IMR-90 (cell line): Measurements from ENCODE around the gene METTL23. TPM values are rescaled to one million over a fixed set of nuclear protein-coding genes. Genes with fewer than 3 reads are reported as not detected.

Experiments
- ATAC-seq: fragments of 200-7000 bp; cut with Tn5 transposase; 2 replicates; pipeline ENCODE4 v1.9.1; 2020; ENCODE audit warnings: low read depth, mild to moderate bottlenecking, moderate library complexity
- BruUV-seq: library from RNA; stranded (reverse); fragments of 400-500 nt; replicated peaks from 2 replicates; lab custom pipeline; 2021; lab: Mats Ljungman, UMichigan
- CTCF ChIA-PET: fragments of 300-600 bp; formaldehyde crosslinking; extraction: SDS; loops from one replicate; lab custom pipeline; 2021; ENCODE audit warnings: antibody characterized with exemption; lab: Yijun Ruan, JAX
- POLR2A ChIA-PET: fragments of 300-600 bp; sonication (Branson Sonifier 250); formaldehyde crosslinking; loops from one replicate; lab custom pipeline; 2022; ENCODE audit warnings: antibody characterized with exemption; ENCODE audit not compliant: unreplicated experiment; lab: Charles Lee
- DNase-seq: peaks from one replicate; pipeline ENCODE4 v3.0.0; 2013
- H2AFZ ChIP-seq: replicated peaks from 2 replicates; pipeline ENCODE3; 2013; ENCODE audit warnings: low read length, mild to moderate bottlenecking; ENCODE audit not compliant: poor library complexity
- H2AK5ac ChIP-seq: 2 replicates; pipeline ENCODE4 v1.6.1; 2013; ENCODE audit warnings: low read depth, low read length, inconsistent platforms
- H2AK9ac ChIP-seq: replicated peaks from 2 replicates; pipeline ENCODE3; 2013; ENCODE audit warnings: mild to moderate bottlenecking, low read depth, low read length, moderate library complexity; ENCODE audit not compliant: poor library complexity
- H2BK120ac ChIP-seq: 2 replicates; pipeline ENCODE4 v1.6.1; 2013; ENCODE audit warnings: low read depth, low read length, inconsistent platforms
- H2BK15ac ChIP-seq: 3 replicates; pipeline ENCODE4 v1.6.1; 2013; ENCODE audit warnings: low read depth, low read length, inconsistent platforms
- H2BK20ac ChIP-seq: 2 replicates; pipeline ENCODE4 v1.6.1; 2013; ENCODE audit warnings: low read depth, mild to moderate bottlenecking, inconsistent platforms, low read length, moderate library complexity
- H2BK5ac ChIP-seq: 2 replicates; pipeline ENCODE4 v1.6.1; 2013; ENCODE audit warnings: mild to moderate bottlenecking, low read depth, low read length, inconsistent platforms; ENCODE audit not compliant: poor library complexity, severe bottlenecking
- H3K14ac ChIP-seq: replicated peaks from 2 replicates; pipeline ENCODE4 v1.6.1; 2013; ENCODE audit warnings: low read depth, low read length, inconsistent platforms
- H3K18ac ChIP-seq: 2 replicates; pipeline ENCODE4 v1.6.1; 2013; ENCODE audit warnings: low read depth, low read length, control low read depth
- H3K23ac ChIP-seq: 2 replicates; pipeline ENCODE4 v1.6.1; 2013; ENCODE audit warnings: low read depth, low read length, inconsistent platforms
- H3K27ac ChIP-seq: 2 replicates; pipeline ENCODE4 v1.5.1; 2013; ENCODE audit warnings: mild to moderate bottlenecking, control low read depth, low read length; ENCODE audit not compliant: insufficient read depth
- H3K27me3 ChIP-seq: 2 replicates; pipeline ENCODE4 v1.6.1; 2013; ENCODE audit warnings: low read length; ENCODE audit not compliant: control insufficient read depth, insufficient read depth
- H3K36me3 ChIP-seq: 2 replicates; pipeline ENCODE4 v1.6.1; 2013; ENCODE audit warnings: low read length, mixed read lengths; ENCODE audit not compliant: control insufficient read depth, insufficient read depth
- H3K4ac ChIP-seq: 2 replicates; pipeline ENCODE4 v1.6.1; 2013; ENCODE audit warnings: low read depth, low read length, inconsistent platforms
- H3K4me1 ChIP-seq: 2 replicates; pipeline ENCODE4 v1.6.1; 2013; ENCODE audit warnings: low read length, mixed read lengths; ENCODE audit not compliant: control insufficient read depth, insufficient read depth
- H3K4me2 ChIP-seq: 2 replicates; pipeline ENCODE4 v1.6.1; 2013; ENCODE audit warnings: low read depth, mild to moderate bottlenecking, control low read depth, low read length, moderate library complexity
- H3K4me3 ChIP-seq: 2 replicates; pipeline ENCODE4 v1.5.1; 2013; ENCODE audit warnings: low read depth, mild to moderate bottlenecking, control low read depth, low read length, moderate library complexity; ENCODE audit not compliant: insufficient read depth
- H3K56ac ChIP-seq: 2 replicates; pipeline ENCODE4 v1.6.1; 2013; ENCODE audit warnings: low read length, inconsistent platforms; ENCODE audit not compliant: insufficient read depth; ENCODE audit errors: extremely low read depth
- H3K79me1 ChIP-seq, 2 experiments: 2 replicates each; pipeline ENCODE4 v1.6.1; 2013; ENCODE audit warnings: low read length in 2 of 2, inconsistent platforms in 1 of 2, low read depth in 1 of 2
- H3K9ac ChIP-seq: 2 replicates; pipeline ENCODE4 v1.6.1; 2013; ENCODE audit warnings: low read depth, low read length, control low read depth
- H3K9me1 ChIP-seq: 2 replicates; pipeline ENCODE4 v1.6.1; 2013; ENCODE audit warnings: low read length, inconsistent platforms; ENCODE audit not compliant: insufficient read depth
- H3K9me3 ChIP-seq: 2 replicates; pipeline ENCODE4 v1.6.1; 2013; ENCODE audit warnings: low read length; ENCODE audit not compliant: control insufficient read depth, insufficient read depth
- H4K20me1 ChIP-seq: 2 replicates; pipeline ENCODE4 v1.6.1; 2013; ENCODE audit warnings: low read length, inconsistent platforms; ENCODE audit not compliant: insufficient read depth
- H4K5ac ChIP-seq: 2 replicates; pipeline ENCODE4 v1.6.1; 2013; ENCODE audit warnings: mild to moderate bottlenecking, low read depth, low read length, control low read depth
- H4K8ac ChIP-seq, 2 experiments: 2 replicates each; pipeline ENCODE4 v1.6.1; 2013; ENCODE audit warnings: low read depth in 2 of 2, low read length in 2 of 2, control low read depth in 1 of 2, inconsistent platforms in 1 of 2
- H4K91ac ChIP-seq: 2 replicates; pipeline ENCODE4 v1.6.1; 2013; ENCODE audit warnings: low read depth, low read length, inconsistent platforms; ENCODE audit not compliant: insufficient read depth
- BHLHE40 ChIP-seq: fragments of 150-350 bp; IDR thresholded peaks from 2 replicates; pipeline ENCODE4 v1.6.1; 2016; ENCODE audit warnings: mild to moderate bottlenecking, low read depth, low read length
- CEBPB ChIP-seq: IDR thresholded peaks from 2 replicates; pipeline ENCODE4 v1.6.1; 2012; ENCODE audit warnings: low read depth, low read length, improper control_type of control experiment
- CHD1 ChIP-seq: IDR thresholded peaks from 2 replicates; pipeline ENCODE4 v1.6.1; 2012; ENCODE audit warnings: low read depth, low read length, improper control_type of control experiment
- CTCF ChIP-seq: conservative IDR thresholded peaks from 2 replicates; pipeline ENCODE4 v1.5.1; 2012; ENCODE audit warnings: mild to moderate bottlenecking, low read depth, low read length, improper control_type of control experiment
- ELK1 ChIP-seq: fragments of 150-350 bp; IDR thresholded peaks from 2 replicates; pipeline ENCODE4 v1.6.1; 2016; ENCODE audit warnings: low read depth, mild to moderate bottlenecking, low read length, moderate library complexity, borderline replicate concordance
- MAFK ChIP-seq: IDR thresholded peaks from 2 replicates; pipeline ENCODE4 v1.6.1; 2012; ENCODE audit warnings: low read depth, low read length, improper control_type of control experiment
- MAZ ChIP-seq: IDR thresholded peaks from 2 replicates; pipeline ENCODE4 v1.6.1; 2012; ENCODE audit warnings: low read depth, mild to moderate bottlenecking, low read length, improper control_type of control experiment, moderate library complexity, borderline replicate concordance
- MXI1 ChIP-seq: IDR thresholded peaks from 2 replicates; pipeline ENCODE4 v1.6.1; 2012; ENCODE audit warnings: low read depth, mild to moderate bottlenecking, low read length, moderate library complexity, borderline replicate concordance
- NFE2L2 ChIP-seq: fragments of 150-350 bp; IDR thresholded peaks from 2 replicates; pipeline ENCODE4 v1.6.1; 2016; ENCODE audit warnings: low read depth, mild to moderate bottlenecking, low read length
- POLR2A ChIP-seq: IDR thresholded peaks from 2 replicates; pipeline ENCODE4 v1.6.1; 2012; ENCODE audit warnings: mild to moderate bottlenecking, low read depth, low read length
- RAD21 ChIP-seq: IDR thresholded peaks from 2 replicates; pipeline ENCODE4 v1.6.1; 2012; ENCODE audit warnings: low read length, improper control_type of control experiment
- RCOR1 ChIP-seq: IDR thresholded peaks from 2 replicates; pipeline ENCODE4 v1.6.1; 2012; ENCODE audit warnings: mild to moderate bottlenecking, low read length, improper control_type of control experiment; ENCODE audit not compliant: insufficient replicate concordance
- RFX5 ChIP-seq: IDR thresholded peaks from 2 replicates; pipeline ENCODE4 v1.8.0; 2012; ENCODE audit warnings: low read depth, mild to moderate bottlenecking, low read length, moderate library complexity
- SMC3 ChIP-seq: fragments of 150-350 bp; IDR thresholded peaks from 2 replicates; pipeline ENCODE4 v1.6.1; 2016; ENCODE audit warnings: low read depth, mild to moderate bottlenecking, antibody characterized with exemption, low read length, moderate library complexity
- USF2 ChIP-seq: fragments of 150-350 bp; IDR thresholded peaks from 2 replicates; pipeline ENCODE4 v1.6.1; 2017; ENCODE audit warnings: mild to moderate bottlenecking, antibody characterized with exemption, low read length, low read depth
- WGBS, 2 experiments: methylation state at CpG; one replicate each; pipeline versions ENCODE4 v1.1.5 to v1.1.7; 2013; ENCODE audit warnings: missing lambda C conversion rate in 2 of 2; ENCODE audit not compliant: insufficient read length in 1 of 2; ENCODE audit errors: extremely low coverage in 2 of 2; 5-methylcytosine and 5-hydroxymethylcytosine counted together
- dilution Hi-C: fragments of 300-500 bp; cut with HindIII; formaldehyde crosslinking; loops from one replicate; pipeline ENCODE4 v1.14.3; 2018; ENCODE audit warnings: low sequenced_read_pairs; ENCODE audit not compliant: unreplicated experiment
- in situ Hi-C: fragments of 300-500 bp; cut with MboI; formaldehyde crosslinking; loops from 3 replicates; pipeline ENCODE4 v1.14.3; 2019; ENCODE audit warnings: low sequenced_read_pairs, inconsistent platforms, mixed read lengths
- intact Hi-C: fragments of 100-400 bp; cut with micrococcal nuclease; formaldehyde crosslinking; loops from 2 replicates; pipeline ENCODE4 v1.10.0; 2022
- polyA plus RNA-seq, 3 experiments: library from polyadenylated mRNA; depleted of rRNA; stranded (reverse); fragments of >200 nt; gene quantifications; 2 replicates each; pipeline ENCODE4 v1.2.3, GENCODE V29; 2012; ENCODE audit warnings: low replicate concordance in 1 of 3
- total RNA-seq: library from RNA; depleted of rRNA; stranded (reverse); fragments of >200 nt; gene quantifications from 2 replicates; pipeline ENCODE4 v1.2.3, GENCODE V29; 2012

The METTL23 gene
- total and polyA plus RNA-seq, 2 of the 4 experiments (the other 2 are of a cell fraction), result 18.8 to 32.1 TPM

- ATAC-seq (no peak), DNase-seq (no peak)
- Histone ChIP-seq H3K4me2 (no peak overlapping the region), H3K79me1 (peaks cover 34 to 85% of the 10 kb centered on the region in 2 experiments), H2AK5ac (peak overlapping the region; percentile 23; the same call in 1 of the 2 replicates), H2AK9ac (no peak overlapping the region), H3K9ac (no peak overlapping the region), H2AFZ (no peak overlapping the region), H2BK15ac (no peak overlapping the region), H4K91ac (no peak overlapping the region), H2BK120ac (no peak overlapping the region), H2BK20ac (no peak overlapping the region), H3K14ac (no peak overlapping the region), H3K56ac (no peak overlapping the region), H3K4me3 (no peak overlapping the region), H4K5ac (no peak overlapping the region), H3K18ac (no peak overlapping the region), H3K9me1 (peaks cover 39% of the 10 kb centered on the region), H3K23ac (no peak overlapping the region), H4K20me1 (peaks cover 57% of the 10 kb centered on the region), H2BK5ac (no peak overlapping the region), H3K36me3 (peaks cover 23% of the 10 kb centered on the region), H4K8ac (no peak overlapping the region), H3K27me3 (no peaks in the 10 kb centered on the region), H3K27ac (no peak overlapping the region), H3K4ac (no peak overlapping the region), H3K4me1 (peaks cover 29% of the 10 kb centered on the region), H3K9me3 (no peaks in the 10 kb centered on the region)
- no TSS peak for BruUV-seq
- WGBS, 2 experiments, result 84% methylated on average over 6 of the region's 14 CpGs; no CpG with 5 or more reads in 1 of the 2 experiments
- ChIA-PET CTCF (no interaction called here), POLR2A (no interaction called here)
- in situ Hi-C loops, result no loop called here
- dilution Hi-C loops, result no loop called here
- intact Hi-C loops, result no loop called here
- TF ChIP-seq NFE2L2, result no peak
- TF ChIP-seq RAD21, result no peak
- TF ChIP-seq SMC3, result no peak
- no peak for TF ChIP-seq CTCF
- TF ChIP-seq POLR2A, result no peak
- TF ChIP-seq USF2, result no peak
- no peak for TF ChIP-seq RFX5
- no peak for TF ChIP-seq BHLHE40
- TF ChIP-seq MXI1, result no peak
- TF ChIP-seq CEBPB, result no peak
- no peak for TF ChIP-seq RCOR1
- TF ChIP-seq ELK1, result no peak
- no peak for TF ChIP-seq MAZ
- no peak for TF ChIP-seq CHD1
- no peak for TF ChIP-seq MAFK
Measured at GRCh38 chr17:76691379-76692191, 35.1 kb upstream of the METTL23 start.
